Mesendoderm (in vitro differentiated cells): ENCODE data around the gene MLLT3.

ENCODE experiments used
- DNase-seq: peaks from one replicate; pipeline ENCODE4 v3.0.0; 2013
- H2AK5ac ChIP-seq: 2 replicates; pipeline ENCODE4 v1.6.1; 2013; ENCODE audit warnings: low read length, inconsistent platforms
- H2BK120ac ChIP-seq: 2 replicates; pipeline ENCODE4 v1.6.1; 2013; ENCODE audit warnings: low read depth, mild to moderate bottlenecking, low read length, moderate library complexity, mixed read lengths
- H2BK15ac ChIP-seq: replicated peaks from 2 replicates; pipeline ENCODE4 v1.6.1; 2013; ENCODE audit warnings: low read depth, mild to moderate bottlenecking, moderate library complexity
- H2BK5ac ChIP-seq: 2 replicates; pipeline ENCODE4 v1.6.1; 2013; ENCODE audit warnings: low read length, inconsistent platforms
- H3K18ac ChIP-seq: 2 replicates; pipeline ENCODE4 v1.6.1; 2013; ENCODE audit warnings: mild to moderate bottlenecking, low read length, mixed read lengths
- H3K23ac ChIP-seq: one replicate; pipeline ENCODE4 v1.6.1; 2013; ENCODE audit warnings: low read length
- H3K27ac ChIP-seq: 2 replicates; pipeline ENCODE4 v1.5.1; 2013; ENCODE audit warnings: low read depth, mild to moderate bottlenecking, inconsistent platforms, low read length, moderate library complexity
- H3K27me3 ChIP-seq: 2 replicates; pipeline ENCODE4 v1.6.1; 2013; ENCODE audit warnings: low read length, control low read depth, mild to moderate bottlenecking, inconsistent platforms; ENCODE audit not compliant: insufficient read depth, poor library complexity
- H3K36me3 ChIP-seq: 2 replicates; pipeline ENCODE4 v1.6.1; 2013; ENCODE audit warnings: low read length, inconsistent platforms; ENCODE audit not compliant: control insufficient read depth, insufficient read depth
- H3K4ac ChIP-seq: one replicate; pipeline ENCODE4 v1.6.1; 2013; ENCODE audit warnings: low read depth, mild to moderate bottlenecking, low read length, moderate library complexity
- H3K4me1 ChIP-seq: 2 replicates; pipeline ENCODE4 v1.6.1; 2013; ENCODE audit warnings: low read depth, low read length, inconsistent platforms; ENCODE audit not compliant: control insufficient read depth
- H3K4me2 ChIP-seq: 2 replicates; pipeline ENCODE4 v1.6.1; 2013; ENCODE audit warnings: low read length
- H3K4me3 ChIP-seq: 2 replicates; pipeline ENCODE4 v1.5.1; 2013; ENCODE audit warnings: mild to moderate bottlenecking, low read length
- H3K56ac ChIP-seq: one replicate; pipeline ENCODE4 v1.6.1; 2013; ENCODE audit warnings: low read length
- H3K79me1 ChIP-seq: 2 replicates; pipeline ENCODE4 v1.6.1; 2013; ENCODE audit warnings: low read length, inconsistent platforms
- H3K79me2 ChIP-seq: 2 replicates; pipeline ENCODE4 v1.6.1; 2013; ENCODE audit warnings: mild to moderate bottlenecking, low read length; ENCODE audit not compliant: control insufficient read depth, insufficient read depth
- H3K9ac ChIP-seq: 2 replicates; pipeline ENCODE4 v1.6.1; 2013; ENCODE audit warnings: low read length, inconsistent platforms
- H4K5ac ChIP-seq: one replicate; pipeline ENCODE4 v1.6.1; 2013; ENCODE audit warnings: low read length
- H4K8ac ChIP-seq: one replicate; pipeline ENCODE4 v1.6.1; 2013; ENCODE audit warnings: low read depth, mild to moderate bottlenecking, control low read depth, low read length, moderate library complexity
- WGBS: extraction: QIAGEN DNeasy Blood & Tissue Kit; methylation state at CpG from one replicate; pipeline ENCODE4 v1.1.7; 2013; ENCODE audit warnings: low lambda C conversion rate, missing lambda C conversion rate; ENCODE audit not compliant: insufficient coverage; ENCODE audit errors: extremely low coverage; 5-methylcytosine and 5-hydroxymethylcytosine counted together

MLLT3 gene

GRCh38 chr9:20579524-20580314 is 42.6 kb downstream of the MLLT3 start:
- H3K18ac ChIP-seq = no peak overlapping the region
- no peak overlapping the region for H2AK5ac ChIP-seq
- no peak overlapping the region for H3K4me3 ChIP-seq
- H3K4me2 ChIP-seq = no peak overlapping the region
- no peaks in the 10 kb centered on the region for H3K4me1 ChIP-seq
- WGBS = no CpG with 5 or more reads among the region's 2 CpGs
- no peak overlapping the region for H2BK15ac ChIP-seq
- H4K5ac ChIP-seq = no peak overlapping the region
- H3K27ac ChIP-seq = no peak overlapping the region
- no peaks in the 10 kb centered on the region for H3K36me3 ChIP-seq
- H4K8ac ChIP-seq = no peak overlapping the region
- H3K56ac ChIP-seq = no peak overlapping the region
- H3K9ac ChIP-seq = no peak overlapping the region
- no peak for DNase-seq
- no peak overlapping the region for H3K23ac ChIP-seq
- H3K79me2 ChIP-seq = no peaks in the 10 kb centered on the region
- H2BK5ac ChIP-seq = no peak overlapping the region
- H3K27me3 ChIP-seq = no peaks in the 10 kb centered on the region
- H3K79me1 ChIP-seq = no peaks in the 10 kb centered on the region
- no peak overlapping the region for H3K4ac ChIP-seq
- H2BK120ac ChIP-seq = no peak overlapping the region

- H3K79me2 ChIP-seq = no peaks in the 10 kb centered on the region
- no peak overlapping the region for H3K27ac ChIP-seq
- no peak overlapping the region for H2BK120ac ChIP-seq
- H3K79me1 ChIP-seq = no peaks in the 10 kb centered on the region
- no peak for DNase-seq
- no peak overlapping the region for H4K8ac ChIP-seq
- H3K23ac ChIP-seq = no peak overlapping the region
- no peaks in the 10 kb centered on the region for H3K4me1 ChIP-seq
- H3K18ac ChIP-seq = no peak overlapping the region
- H3K9ac ChIP-seq = no peak overlapping the region
- no peak overlapping the region for H3K4me3 ChIP-seq
- no peaks in the 10 kb centered on the region for H3K36me3 ChIP-seq
- no peak overlapping the region for H2BK5ac ChIP-seq
- no peak overlapping the region for H3K4ac ChIP-seq
- WGBS = no CpG with 5 or more reads among the region's 4 CpGs
- H4K5ac ChIP-seq = no peak overlapping the region
- no peak overlapping the region for H2BK15ac ChIP-seq
- H2AK5ac ChIP-seq = no peak overlapping the region
- no peaks in the 10 kb centered on the region for H3K27me3 ChIP-seq
- no peak overlapping the region for H3K56ac ChIP-seq
- H3K4me2 ChIP-seq = no peak overlapping the region
Observed at GRCh38 chr9:20573023-20573422, 49.3 kb downstream of the MLLT3 start.

GRCh38 chr9:20570756-20571155 is 51.5 kb downstream of the MLLT3 start:
- no peak overlapping the region for H3K4me3 ChIP-seq
- WGBS = no CpG with 5 or more reads among the region's 1 CpG

GRCh38 chr9:20570087-20570486 is 52.2 kb downstream of the MLLT3 start:
- no peak overlapping the region for H2BK120ac ChIP-seq

More at GRCh38 chr9:20570756-20571155, 51.5 kb downstream of the MLLT3 start:
- Histone ChIP-seq H2BK15ac (no peak overlapping the region), H3K4me2 (no peak overlapping the region), H3K18ac (no peak overlapping the region), H4K5ac (no peak overlapping the region), H3K36me3 (no peaks in the 10 kb centered on the region), H2BK5ac (no peak overlapping the region), H3K79me1 (no peaks in the 10 kb centered on the region), H4K8ac (no peak overlapping the region), H3K4ac (no peak overlapping the region), H3K9ac (no peak overlapping the region), H3K79me2 (no peaks in the 10 kb centered on the region), H3K56ac (no peak overlapping the region), H3K4me1 (no peaks in the 10 kb centered on the region), H3K27ac (no peak overlapping the region), H2BK120ac (no peak overlapping the region), H3K23ac (no peak overlapping the region), H2AK5ac (no peak overlapping the region), H3K27me3 (no peaks in the 10 kb centered on the region)
- DNase-seq = no peak

GRCh38 chr9:20569525-20569924 is 52.8 kb downstream of the MLLT3 start:
- no peak overlapping the region for H2AK5ac ChIP-seq
- H3K4me2 ChIP-seq = no peak overlapping the region
- H3K79me2 ChIP-seq = no peaks in the 10 kb centered on the region
- no peak overlapping the region for H2BK5ac ChIP-seq
- no peak for DNase-seq
- H3K4me1 ChIP-seq = no peaks in the 10 kb centered on the region
- no peak overlapping the region for H3K4ac ChIP-seq
- H3K9ac ChIP-seq = no peak overlapping the region
- H3K36me3 ChIP-seq = no peaks in the 10 kb centered on the region
- no peak overlapping the region for H3K27ac ChIP-seq
- H3K4me3 ChIP-seq = no peak overlapping the region
- H2BK15ac ChIP-seq = no peak overlapping the region
- H3K23ac ChIP-seq = no peak overlapping the region
- no peak overlapping the region for H3K56ac ChIP-seq
- H3K79me1 ChIP-seq = no peaks in the 10 kb centered on the region
- H3K27me3 ChIP-seq = no peaks in the 10 kb centered on the region
- no peak overlapping the region for H3K18ac ChIP-seq
- no peak overlapping the region for H4K5ac ChIP-seq
- H2BK120ac ChIP-seq = no peak overlapping the region
- no peak overlapping the region for H4K8ac ChIP-seq
- WGBS = no CpG with 5 or more reads among the region's 5 CpGs

More at GRCh38 chr9:20570087-20570486, 52.2 kb downstream of the MLLT3 start:
- H3K9ac ChIP-seq = no peak overlapping the region
- no peak overlapping the region for H3K18ac ChIP-seq
- WGBS = no CpG with 5 or more reads among the region's 1 CpG
- H3K36me3 ChIP-seq = no peaks in the 10 kb centered on the region
- H3K27ac ChIP-seq = no peak overlapping the region
- no peaks in the 10 kb centered on the region for H3K79me2 ChIP-seq
- H2AK5ac ChIP-seq = no peak overlapping the region
- no peak overlapping the region for H4K5ac ChIP-seq
- no peaks in the 10 kb centered on the region for H3K79me1 ChIP-seq
- no peak overlapping the region for H3K23ac ChIP-seq
- H2BK5ac ChIP-seq = no peak overlapping the region
- H3K4me1 ChIP-seq = no peaks in the 10 kb centered on the region
- no peak overlapping the region for H2BK15ac ChIP-seq
- no peak overlapping the region for H3K4me3 ChIP-seq
- H4K8ac ChIP-seq = no peak overlapping the region
- H3K27me3 ChIP-seq = no peaks in the 10 kb centered on the region
- H3K56ac ChIP-seq = no peak overlapping the region
- DNase-seq = no peak
- no peak overlapping the region for H3K4me2 ChIP-seq
- no peak overlapping the region for H3K4ac ChIP-seq

- H4K8ac ChIP-seq = no peak overlapping the region
- no peak overlapping the region for H2AK5ac ChIP-seq
- no peak overlapping the region for H2BK120ac ChIP-seq
- H3K4me2 ChIP-seq = no peak overlapping the region
- H3K56ac ChIP-seq = no peak overlapping the region
- no peak overlapping the region for H3K4ac ChIP-seq
- no peaks in the 10 kb centered on the region for H3K79me1 ChIP-seq
- no peak overlapping the region for H2BK15ac ChIP-seq
- H3K4me1 ChIP-seq = no peaks in the 10 kb centered on the region
- no peak for DNase-seq
- H3K9ac ChIP-seq = no peak overlapping the region
- H2BK5ac ChIP-seq = no peak overlapping the region
- no peaks in the 10 kb centered on the region for H3K27me3 ChIP-seq
- no peaks in the 10 kb centered on the region for H3K36me3 ChIP-seq
- H3K4me3 ChIP-seq = no peak overlapping the region
- no peak overlapping the region for H3K27ac ChIP-seq
- no peak overlapping the region for H3K23ac ChIP-seq
- H3K18ac ChIP-seq = no peak overlapping the region
- H4K5ac ChIP-seq = no peak overlapping the region
- H3K79me2 ChIP-seq = no peaks in the 10 kb centered on the region
Observed at GRCh38 chr9:20568400-20568799, 53.9 kb downstream of the MLLT3 start.
